ENCODE measurements around the gene DCLK2. TPM values are rescaled to one million over a fixed set of nuclear protein-coding genes. Genes with fewer than 3 reads are reported as not detected.

DCLK2 gene
- total RNA-seq, 1 experiment from 2014 or later = 2.7 TPM

DNA sequence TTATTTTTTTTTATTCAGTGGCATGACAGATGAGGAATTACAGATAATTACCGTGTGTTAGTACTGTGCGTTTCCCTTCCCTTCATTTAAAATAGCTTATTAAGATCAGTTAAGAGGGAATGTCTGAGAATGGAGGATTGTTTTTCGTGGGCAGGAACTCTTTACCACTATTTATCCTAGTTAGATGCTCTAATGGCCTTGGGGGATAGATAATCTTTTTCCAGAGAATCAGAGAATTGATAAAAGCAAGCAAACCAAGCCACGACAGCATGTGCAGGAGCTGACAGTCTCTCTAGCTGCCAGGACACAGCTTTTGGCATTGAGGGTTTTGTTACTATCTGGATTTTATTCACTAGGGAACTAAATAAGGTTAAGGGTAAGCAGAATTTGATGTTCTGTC lies 128.7 kb downstream of the DCLK2 start:
- no peak overlapping the region for H3K4me3 ChIP-seq (replicated peaks in 1 of 2; ENCODE audit: low read depth in 1 of 2, low read length in 2 of 2)
- no peak overlapping the region for H3K4me2 ChIP-seq (ENCODE audit: low read length)
- no peaks in the 10 kb centered on the region for H3K79me2 ChIP-seq (ENCODE audit: insufficient read depth, low read length)
- H2AFZ ChIP-seq (ENCODE audit: low read depth, low read length, poor library complexity, severe bottlenecking) = no peak overlapping the region
- H3K36me3 ChIP-seq (ENCODE audit: control insufficient read depth in 1 of 2, insufficient read depth in 2 of 2, low read length in 2 of 2) = no peaks in the 10 kb centered on the region
- no peaks in the 10 kb centered on the region for H3K27me3 ChIP-seq (ENCODE audit: insufficient read depth, low read length)
- ATAC-seq (no peak), DNase-seq (ENCODE audit: low read depth, low spot score) (no peak)
- ChIA-PET RAD21 (ENCODE audit: low non-redundant PET in 1 of 2, low total read pairs in 2 of 2, uncharacterized antibody in 2 of 2, unreplicated experiment in 2 of 2) (no interaction called here), CTCF (interaction anchor here (0.8 to 1.1 kb wide), 2 partner anchors 10 to 36 kb away, joined by 3 read pairs; no protein-coding TSS in a partner anchor), POLR2A (no interaction called here)
- no peaks in the 10 kb centered on the region for H3K9me2 ChIP-seq (ENCODE audit: insufficient read depth)
- no peak overlapping the region for H3K9ac ChIP-seq (ENCODE audit: low read length)
- intact Hi-C loops (cut with micrococcal nuclease) = no loop called here
- H3K9me3 ChIP-seq (ENCODE audit: control insufficient read depth in 1 of 2, insufficient read depth in 1 of 2, low read depth in 1 of 2, low read length in 2 of 2) = no peaks in the 10 kb centered on the region
- H3K4me1 ChIP-seq (ENCODE audit: control insufficient read depth in 1 of 2, insufficient read depth in 2 of 2, low read length in 2 of 2) = no peaks in the 10 kb centered on the region
- BruUV-seq (replicated peaks) = no TSS peak
- H3K27ac ChIP-seq (ENCODE audit: low read depth, low read length) = no peak overlapping the region
- H4K20me1 ChIP-seq (ENCODE audit: insufficient read depth) = no peaks in the 10 kb centered on the region
- TF ChIP-seq SRF (IDR thresholded peaks at IDR 0.05; ENCODE audit: low read depth) = no peak
- TF ChIP-seq FOSL1 (IDR thresholded peaks at IDR 0.05; ENCODE audit: low read depth) = no peak
- TF ChIP-seq EGR1 (IDR thresholded peaks at IDR 0.05; ENCODE audit: low read depth) = no peak
- no peak for TF ChIP-seq REST (IDR thresholded peaks at IDR 0.05; ENCODE audit: low read depth)
- TF ChIP-seq POLR2A (IDR thresholded peaks at IDR 0.05; ENCODE audit: borderline replicate concordance, extremely low read depth, insufficient read depth, insufficient read length) = no peak
- no peak for TF ChIP-seq EZH2phosphoT487 (IDR thresholded peaks at IDR 0.05; ENCODE audit: borderline replicate concordance)
- no peak for TF ChIP-seq CBX3 (IDR thresholded peaks at IDR 0.05; ENCODE audit: low read depth)
- no peak for TF ChIP-seq JUND (IDR thresholded peaks at IDR 0.05)
- no peak for TF ChIP-seq ZNF274 (IDR thresholded peaks at IDR 0.05; ENCODE audit: low read depth, low read length)
- no peak for TF ChIP-seq ZFX (IDR thresholded peaks at IDR 0.05)
- TF ChIP-seq SIN3A (IDR thresholded peaks at IDR 0.05; ENCODE audit: low read depth) = no peak

Data from HCT116 (cell line).